Breast epithelium (tissue), 3 donors: ENCODE results near the gene PPARA.

Experiments used
- POLR2AphosphoS5 ChIP-seq, 3 donors: sonication (generic); formaldehyde crosslinking; IDR thresholded peaks; one replicate each; pipeline ENCODE4 v1.6.1; 2017; ENCODE audit warnings: antibody characterized with exemption in 3 of 3
- TF ChIP-seq, protein P1 (sequence below), 3 donors: fragments of 450-650 bp; IDR thresholded peaks; one replicate each; pipeline ENCODE4 v1.5.1; 2016 to 2017; ENCODE audit warnings: antibody characterized with exemption in 3 of 3, mild to moderate bottlenecking in 3 of 3, moderate library complexity in 3 of 3

DNA sequence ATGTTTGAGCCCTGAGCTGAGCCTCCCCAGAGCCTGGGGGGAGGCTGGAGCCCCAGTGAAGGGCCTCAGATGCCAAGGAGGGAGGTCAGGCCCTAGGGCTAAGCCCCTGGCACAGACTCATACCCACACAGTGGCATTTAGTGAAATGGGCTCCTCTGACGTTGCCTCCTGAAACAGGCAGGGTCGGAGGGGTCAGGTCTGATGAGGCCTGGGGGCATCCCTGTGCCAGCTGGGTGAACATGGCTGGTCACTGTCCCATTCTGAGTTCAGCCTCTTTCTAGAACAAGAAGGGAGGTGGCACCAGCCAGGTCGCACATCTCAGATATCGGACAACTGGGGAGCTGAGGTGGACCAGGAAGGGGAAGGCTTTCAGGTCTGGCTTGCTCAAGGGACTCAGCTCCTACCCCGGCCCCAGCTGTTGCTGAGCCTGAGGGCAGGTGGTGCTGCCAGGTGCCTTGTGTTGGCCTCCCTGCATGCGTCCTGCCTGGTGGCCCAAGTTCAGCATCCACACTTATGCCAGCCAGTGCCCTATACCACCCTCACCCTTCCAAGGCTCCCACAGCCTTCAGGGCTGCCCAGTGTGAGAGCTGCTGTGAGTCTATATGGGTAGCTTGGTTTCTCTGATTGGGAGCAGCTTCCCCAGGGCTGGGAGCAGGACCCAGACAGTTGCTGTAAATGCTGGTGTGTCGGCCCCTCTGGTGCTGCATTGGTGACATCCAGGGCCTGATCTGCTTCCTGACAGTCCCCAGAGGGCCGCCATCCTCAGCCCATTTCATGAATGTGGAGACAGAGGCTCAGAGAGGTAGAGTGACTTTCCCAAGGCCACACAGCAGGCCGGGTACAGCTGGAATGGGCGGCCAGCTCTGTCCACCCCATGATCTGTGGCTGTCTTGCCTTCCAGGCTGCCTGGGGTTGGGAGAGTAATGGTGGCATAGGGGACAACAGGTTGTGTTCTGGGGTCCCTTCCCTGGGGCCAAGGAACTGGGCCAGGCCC lies 32.8 kb upstream of the PPARA start:
- no peak for TF ChIP-seq POLR2AphosphoS5 (IDR thresholded peaks at IDR 0.05)
- TF ChIP-seq, protein P1, sequence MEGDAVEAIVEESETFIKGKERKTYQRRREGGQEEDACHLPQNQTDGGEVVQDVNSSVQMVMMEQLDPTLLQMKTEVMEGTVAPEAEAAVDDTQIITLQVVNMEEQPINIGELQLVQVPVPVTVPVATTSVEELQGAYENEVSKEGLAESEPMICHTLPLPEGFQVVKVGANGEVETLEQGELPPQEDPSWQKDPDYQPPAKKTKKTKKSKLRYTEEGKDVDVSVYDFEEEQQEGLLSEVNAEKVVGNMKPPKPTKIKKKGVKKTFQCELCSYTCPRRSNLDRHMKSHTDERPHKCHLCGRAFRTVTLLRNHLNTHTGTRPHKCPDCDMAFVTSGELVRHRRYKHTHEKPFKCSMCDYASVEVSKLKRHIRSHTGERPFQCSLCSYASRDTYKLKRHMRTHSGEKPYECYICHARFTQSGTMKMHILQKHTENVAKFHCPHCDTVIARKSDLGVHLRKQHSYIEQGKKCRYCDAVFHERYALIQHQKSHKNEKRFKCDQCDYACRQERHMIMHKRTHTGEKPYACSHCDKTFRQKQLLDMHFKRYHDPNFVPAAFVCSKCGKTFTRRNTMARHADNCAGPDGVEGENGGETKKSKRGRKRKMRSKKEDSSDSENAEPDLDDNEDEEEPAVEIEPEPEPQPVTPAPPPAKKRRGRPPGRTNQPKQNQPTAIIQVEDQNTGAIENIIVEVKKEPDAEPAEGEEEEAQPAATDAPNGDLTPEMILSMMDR (IDR thresholded peaks at IDR 0.05): no peak
